T-helper 1 cell treated with Interleukin-12 subunit alpha and Interleukin-12 subunit beta and Interleukin-4 antibody, amounts not matched to agents 30 ng/mL and 1 ng/mL, for 36 hours (primary cell): ENCODE results near the gene CUX1. TPM values are rescaled to one million over a fixed set of nuclear protein-coding genes. Genes with fewer than 3 reads are reported as not detected.

Source experiments
- intact Hi-C: fragments of 100-400 bp; cut with micrococcal nuclease; formaldehyde crosslinking; loops from one replicate; pipeline ENCODE4 v1.15.1; 2024
- total RNA-seq: library from RNA; stranded (reverse); gene quantifications from 2 replicates; pipeline ENCODE4 v1.2.3, GENCODE V29; 2022

The CUX1 gene
- total RNA-seq, 1 donor from 2014 or later: 24.5 TPM

GRCh38 chr7:102280521-102280920 is 463.1 kb downstream of the CUX1 start:
- intact Hi-C loops: no loop called here

DNA sequence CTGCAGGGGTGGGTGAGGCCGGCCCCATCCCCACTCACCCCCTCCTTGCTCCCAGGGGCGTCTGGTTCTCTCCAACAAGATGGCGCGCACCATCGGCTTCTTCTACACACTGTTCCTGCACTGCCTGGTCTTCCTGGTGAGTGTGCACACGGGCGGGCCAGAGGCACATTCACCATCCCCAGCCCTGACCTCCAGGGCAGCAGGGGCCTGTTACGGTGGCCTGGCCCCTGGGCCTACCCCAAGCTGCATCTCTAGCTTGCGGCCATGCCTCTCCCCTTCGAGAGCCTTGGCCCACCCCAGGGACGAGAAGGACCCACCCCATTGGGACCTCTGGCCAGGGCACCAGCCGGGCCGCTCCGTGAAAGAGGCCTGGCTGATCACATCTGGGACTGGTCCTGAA is 464.4 kb downstream of the CUX1 start:
- intact Hi-C loops: no loop called here

GRCh38 chr7:102282465-102283362 is 465.3 kb downstream of the CUX1 start:
- intact Hi-C loops: no loop called here

DNA sequence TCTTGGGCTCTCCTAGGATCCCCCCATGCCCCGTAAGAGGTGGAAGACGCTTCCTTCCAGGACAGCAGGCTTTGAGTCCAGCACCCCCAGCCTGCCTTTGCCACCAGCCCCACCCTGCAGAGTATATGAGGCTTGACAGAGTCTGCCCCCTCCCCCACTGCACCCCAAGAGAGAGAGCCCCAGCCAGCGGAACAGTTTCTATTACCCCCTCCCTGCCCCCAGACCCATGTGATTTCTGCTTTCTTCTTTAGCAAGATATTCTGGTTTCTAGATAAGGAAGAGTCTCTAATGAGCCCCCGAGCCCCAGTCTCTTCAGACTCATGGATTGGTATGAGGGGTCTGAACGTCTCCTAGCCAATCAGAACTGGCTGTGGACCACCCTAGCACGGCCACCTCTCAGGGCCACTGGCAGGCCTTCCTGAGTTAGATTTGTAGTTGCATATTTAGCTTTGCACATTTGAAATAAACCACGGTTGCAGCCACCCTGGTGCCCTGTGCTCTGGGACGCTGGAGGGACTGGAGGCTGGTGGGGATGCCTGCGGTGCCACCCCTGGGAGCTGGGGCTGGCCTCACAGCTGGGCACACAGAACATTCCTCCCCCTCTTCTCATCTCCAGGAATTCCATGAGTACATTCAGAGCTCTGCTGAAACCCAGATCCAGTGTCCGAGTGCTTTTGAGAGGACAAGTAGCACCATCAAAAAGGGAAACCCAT is 466.2 kb downstream of the CUX1 start:
- intact Hi-C loops: no loop called here

- intact Hi-C loops: no loop called here
Observed at GRCh38 chr7:102284399-102284798, 467.0 kb downstream of the CUX1 start.

- intact Hi-C loops: no loop called here
Observed at GRCh38 chr7:102284891-102285539, 467.6 kb downstream of the CUX1 start.

DNA sequence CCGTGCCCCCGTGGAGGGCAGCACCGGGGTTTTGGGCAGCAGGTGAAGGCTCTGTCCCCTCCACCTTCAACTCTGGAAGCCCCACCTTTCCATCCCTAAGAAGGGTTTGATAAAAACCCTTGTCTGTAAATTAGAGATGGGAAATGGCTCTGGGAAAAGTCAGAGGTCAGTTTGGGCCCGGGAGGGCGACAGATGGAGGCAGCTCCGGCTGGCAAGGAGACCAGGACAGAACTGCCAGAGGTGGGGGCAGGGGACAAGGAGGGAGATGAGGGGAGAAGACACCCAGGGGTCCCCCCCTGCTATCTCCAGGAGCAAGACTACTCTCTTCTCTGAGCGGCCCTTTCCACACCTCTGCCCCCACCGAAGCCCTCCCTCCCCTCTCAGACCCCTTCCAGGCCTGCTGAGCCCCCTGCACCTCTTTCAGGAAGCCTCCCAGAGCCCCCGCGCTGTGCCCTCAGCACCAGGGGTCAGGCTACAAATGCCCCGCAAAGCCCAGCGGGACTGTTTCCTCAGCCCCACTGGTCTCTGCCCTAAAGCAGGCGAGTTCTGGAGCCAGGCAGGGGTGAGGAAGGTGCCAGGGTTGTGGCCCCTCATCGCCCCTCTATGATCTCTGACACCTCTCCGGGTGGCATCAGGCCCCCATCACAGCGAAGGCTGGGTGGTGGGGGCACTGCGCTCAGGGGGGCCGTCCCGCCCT is 468.3 kb downstream of the CUX1 start:
- intact Hi-C loops: loop anchor here (1.0 to 2.0 kb wide), 3 partner anchors 21 to 179 kb away; partner anchors contain the start of genes ALKBH4, LRWD1 and PRKRIP1

- intact Hi-C loops: loop anchor here (1.0 to 2.0 kb wide), 4 partner anchors 20 to 178 kb away; partner anchors contain the start of genes ALKBH4, LRWD1 and PRKRIP1
Observed at GRCh38 chr7:102286237-102287110, 469.0 kb downstream of the CUX1 start, which contains the start of gene SH2B2. SH2B2 (plus strand) TSS chr7:102286868; CDS start chr7:102300551, 13,683 bp downstream.

DNA sequence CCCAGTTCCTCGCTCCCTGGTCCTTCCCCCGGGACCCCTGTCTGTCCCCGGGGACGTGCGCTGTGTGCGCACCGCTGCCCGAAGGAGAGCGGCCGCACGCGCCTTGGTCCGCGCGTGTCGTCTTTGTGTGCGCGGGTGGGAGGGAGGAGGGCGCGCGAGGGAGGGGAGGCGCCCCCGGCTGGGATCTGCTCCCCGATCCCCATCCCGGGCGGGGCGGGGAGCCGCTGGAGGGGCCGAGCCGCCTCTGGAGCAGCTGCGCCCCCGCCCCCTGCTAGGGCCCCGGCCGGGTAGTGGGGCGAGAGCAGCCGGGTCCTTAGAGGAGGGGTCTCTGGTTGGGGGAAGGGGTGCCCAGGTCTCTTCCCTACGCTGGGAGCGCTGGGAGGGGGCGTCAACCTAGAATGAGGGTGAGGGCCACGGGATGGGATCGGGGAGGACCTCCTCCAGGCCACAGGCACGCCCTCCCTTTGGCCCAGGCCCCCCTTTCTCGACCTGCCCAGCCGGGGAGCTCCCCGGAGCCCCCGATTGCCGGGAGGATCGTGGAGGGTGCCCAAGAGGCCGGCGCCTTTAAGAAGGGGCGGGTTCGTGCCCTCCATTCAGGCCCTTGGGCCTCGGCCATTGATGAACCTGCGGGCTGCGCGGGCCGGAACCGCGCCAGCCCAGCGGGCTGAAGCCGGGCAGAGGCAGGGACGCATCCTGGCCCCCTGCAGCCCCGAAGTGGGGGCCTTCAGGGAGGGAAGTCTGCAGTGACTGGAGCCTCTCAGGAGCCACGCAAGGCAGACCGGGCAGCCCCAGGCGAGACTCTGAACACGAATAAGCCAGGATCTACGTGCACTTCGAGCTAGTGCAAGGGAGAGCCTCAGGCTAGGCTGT is 469.9 kb downstream of the CUX1 start:
- intact Hi-C loops: loop anchor here (1.0 to 2.0 kb wide), 3 partner anchors 19 to 177 kb away; partner anchors contain the start of genes ALKBH4 and LRWD1

- intact Hi-C loops: loop anchor here (1.0 to 2.0 kb wide), 3 partner anchors 19 to 177 kb away; partner anchors contain the start of genes ALKBH4 and LRWD1
Observed at GRCh38 chr7:102287981-102288278, 470.5 kb downstream of the CUX1 start.

DNA sequence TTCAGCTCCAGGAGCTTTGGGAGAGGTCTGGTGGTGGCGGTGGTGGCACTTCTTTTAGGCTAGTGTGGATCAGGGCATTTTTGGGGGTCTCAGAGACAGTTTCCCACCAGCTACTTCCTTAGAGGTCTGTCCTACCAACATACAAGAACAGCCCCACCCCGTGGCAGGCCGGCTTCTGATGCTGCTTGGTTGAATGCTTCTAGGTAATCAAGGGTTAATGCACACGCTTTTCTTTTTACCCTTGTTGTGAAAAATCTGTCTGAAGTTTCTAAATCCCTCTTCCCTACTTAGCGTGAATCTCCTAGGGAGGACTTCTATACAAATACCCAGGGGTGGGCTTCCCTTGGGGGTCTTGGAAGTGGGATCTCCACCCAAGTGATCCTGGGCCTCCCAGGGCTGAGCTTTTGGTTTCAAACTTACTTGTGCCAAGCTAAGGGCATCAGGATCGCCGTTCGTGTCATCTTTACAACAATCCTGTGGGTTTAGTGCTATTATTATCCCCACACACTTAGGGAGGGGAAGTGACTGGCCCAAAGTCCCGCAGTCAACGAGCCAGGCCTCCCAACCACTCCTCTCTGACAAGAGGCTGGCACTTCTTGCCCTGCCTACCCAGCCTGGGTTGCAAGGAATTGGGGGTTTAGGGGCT is 471.0 kb downstream of the CUX1 start:
- intact Hi-C loops: no loop called here

DNA sequence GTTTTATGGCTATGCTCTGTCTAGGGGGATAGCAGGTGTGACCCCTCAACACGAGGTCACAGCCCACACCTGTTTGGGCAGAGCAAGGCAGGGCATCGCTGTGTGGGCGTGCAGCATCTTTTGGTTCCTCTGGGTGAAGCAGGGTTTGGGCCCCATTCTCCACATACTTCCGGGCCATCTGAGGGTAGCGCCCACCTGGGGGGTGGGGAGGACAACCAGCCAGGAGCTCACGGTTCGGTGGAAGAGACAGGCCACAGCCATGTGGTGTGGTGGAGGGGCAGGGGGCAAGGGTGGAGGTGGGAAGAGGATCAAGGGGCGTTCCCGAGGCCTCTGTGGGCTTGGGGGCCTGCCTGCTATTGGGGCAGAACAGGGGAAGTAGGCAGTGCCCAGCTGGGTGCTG is 471.6 kb downstream of the CUX1 start:
- intact Hi-C loops: no loop called here

DNA sequence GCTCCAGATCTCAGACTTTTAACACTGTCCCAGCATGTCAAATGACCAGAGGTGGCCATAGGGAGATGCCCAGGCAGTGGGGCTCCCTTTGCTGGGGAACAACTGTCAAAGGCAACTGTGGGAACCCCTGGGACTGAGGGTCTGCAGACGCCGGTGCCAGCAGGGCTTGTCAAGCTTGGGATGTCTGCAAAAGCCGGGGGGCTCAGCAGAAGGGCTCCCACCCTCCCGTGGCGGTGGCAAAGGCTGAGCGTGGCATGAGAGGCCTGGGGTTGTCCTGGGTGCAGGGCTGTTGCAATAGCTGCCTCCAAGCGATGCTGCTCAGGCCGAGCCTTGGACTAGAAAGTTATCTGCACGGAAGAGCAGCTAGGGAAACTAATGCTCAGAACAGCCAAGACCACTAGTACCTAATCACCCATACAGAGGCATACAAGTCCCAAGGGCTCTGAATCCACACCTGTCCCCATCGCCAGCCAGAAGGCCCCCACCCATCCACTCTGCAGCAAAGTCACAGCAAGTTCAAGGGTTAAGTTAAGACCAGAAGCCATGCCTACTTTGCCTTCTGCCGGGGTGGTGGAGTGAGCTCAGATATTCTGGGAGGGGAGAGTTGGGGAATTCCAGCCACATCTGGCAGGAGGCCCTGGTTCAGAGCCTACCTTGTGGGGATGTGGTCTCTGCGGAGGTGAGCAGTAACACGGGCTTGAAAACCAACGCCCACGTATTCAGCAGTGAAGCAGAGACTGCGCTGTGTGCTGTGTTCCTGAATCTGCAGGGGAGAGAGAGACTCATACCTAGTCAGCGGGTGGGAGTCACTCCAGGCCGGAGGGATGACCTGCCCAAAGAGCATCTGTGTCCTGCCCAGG is 473.9 kb downstream of the CUX1 start:
- intact Hi-C loops: no loop called here

DNA sequence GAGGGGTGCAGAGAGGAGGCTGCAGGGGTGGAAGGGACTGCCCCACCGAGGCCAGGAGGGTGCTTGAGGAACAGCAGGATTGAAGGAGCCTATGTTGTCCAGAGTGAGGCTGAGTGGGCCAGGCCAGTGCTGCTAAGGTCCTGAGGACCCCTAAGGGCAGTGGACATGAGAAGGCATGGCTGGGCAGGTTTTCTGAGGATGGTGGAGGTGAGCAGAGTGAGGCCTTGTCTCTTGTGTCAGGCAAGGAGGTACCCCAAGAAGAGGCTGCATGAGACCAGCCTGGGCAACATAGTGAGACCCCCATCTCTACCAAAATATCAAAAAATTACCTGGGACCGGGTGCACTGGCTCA is 474.5 kb downstream of the CUX1 start:
- intact Hi-C loops: no loop called here

DNA sequence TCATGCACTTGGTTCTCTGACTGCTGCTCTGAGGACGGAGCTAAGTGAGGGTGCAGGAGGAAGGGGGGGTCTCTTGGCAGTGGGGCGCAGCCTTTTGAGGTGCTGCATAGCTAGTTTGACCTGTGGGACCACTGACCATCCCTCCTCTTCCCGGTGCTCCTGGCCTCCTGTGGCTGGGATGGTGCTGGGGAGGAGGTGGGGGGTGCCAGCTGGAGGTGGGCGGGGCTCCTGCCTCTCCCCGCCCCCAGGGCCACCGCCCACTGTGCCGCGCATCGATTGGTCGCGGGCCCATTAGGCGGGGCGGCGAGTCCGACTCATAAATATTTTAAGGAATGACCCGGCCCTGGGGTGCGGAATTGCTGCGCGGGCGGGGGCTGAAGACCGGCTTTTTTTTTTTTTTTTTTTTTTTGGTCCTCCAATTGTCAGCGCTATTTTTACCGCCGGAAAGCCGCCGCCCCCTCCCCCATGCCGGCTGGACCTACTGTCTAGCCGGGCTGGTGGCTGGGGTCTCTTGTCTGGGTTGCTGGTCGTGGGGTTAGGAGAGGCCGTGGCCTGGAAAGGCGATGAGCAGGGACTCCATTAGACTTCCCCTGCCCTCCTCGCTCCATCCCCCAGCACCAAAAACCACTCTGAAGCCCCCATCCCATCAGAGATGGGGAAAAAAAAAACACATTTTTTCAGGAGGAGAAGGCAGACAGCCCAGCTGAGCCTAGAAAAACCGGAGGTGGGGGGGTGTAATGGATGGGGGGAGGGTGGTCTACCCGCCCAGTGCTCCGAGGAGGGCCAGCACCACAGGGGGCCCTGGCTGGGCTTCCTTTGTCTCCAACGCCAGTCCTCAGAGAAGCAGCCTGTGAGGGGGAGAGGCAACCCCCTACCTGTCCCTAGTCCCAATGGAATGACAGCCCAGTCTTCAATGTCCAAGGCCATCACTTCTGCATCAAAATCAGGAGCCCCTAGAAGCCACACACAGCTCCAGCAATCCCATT is 475.7 kb downstream of the CUX1 start:
- intact Hi-C loops: no loop called here

- intact Hi-C loops: no loop called here
Observed at GRCh38 chr7:102294589-102294988, 477.2 kb downstream of the CUX1 start.
